ENCODE results near the gene GSTT2B.
"Not testable (repeated sequence)": the region's sequence is repeated elsewhere in the genome, so short reads cannot be mapped to it uniquely, and the experiment has no call there.

DNA sequence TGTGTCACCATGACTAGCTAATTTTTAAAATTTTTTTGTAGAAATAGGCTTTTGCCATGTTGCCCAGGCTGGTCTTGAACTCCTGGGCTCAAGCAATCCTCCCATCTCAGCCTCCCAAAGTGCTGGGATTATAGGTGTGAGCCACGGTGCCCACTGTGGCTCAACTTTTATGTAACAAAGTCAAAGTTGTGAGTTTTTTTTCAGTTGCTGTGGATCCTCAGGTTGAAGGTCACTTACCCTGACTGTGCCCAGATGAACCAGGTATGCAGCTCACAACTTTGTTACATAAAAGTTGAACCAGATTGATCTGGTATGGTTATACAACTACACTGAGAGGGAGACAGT, 40.8 kb downstream of the GSTT2B start:
- TF ChIP-seq GABPA (IDR thresholded peaks at IDR 0.05; ENCODE audit: low read depth); YY1 (IDR thresholded peaks at IDR 0.05; ENCODE audit: low read depth); EP300 (IDR thresholded peaks at IDR 0.05; ENCODE audit: borderline replicate concordance in 1 of 2, low read depth in 1 of 2, low read length in 1 of 2); RFX5 (IDR thresholded peaks at IDR 0.05; ENCODE audit: low read length); POLR2AphosphoS5 (IDR thresholded peaks at IDR 0.05; ENCODE audit: low read depth, low read length); CHD2 (IDR thresholded peaks at IDR 0.05; ENCODE audit: low read length, partially characterized antibody); EZH2phosphoT487 (IDR thresholded peaks at IDR 0.05; ENCODE audit: borderline replicate concordance, low read depth); RAD21 (IDR thresholded peaks at IDR 0.05; ENCODE audit: low read length); SMC3 (IDR thresholded peaks at IDR 0.05; ENCODE audit: low read depth, low read length); FOXM1 (IDR thresholded peaks at IDR 0.05; ENCODE audit: low read depth); MXI1 (IDR thresholded peaks at IDR 0.05; ENCODE audit: low read depth, low read length): not testable (repeated sequence)
- TF ChIP-seq, protein P1, sequence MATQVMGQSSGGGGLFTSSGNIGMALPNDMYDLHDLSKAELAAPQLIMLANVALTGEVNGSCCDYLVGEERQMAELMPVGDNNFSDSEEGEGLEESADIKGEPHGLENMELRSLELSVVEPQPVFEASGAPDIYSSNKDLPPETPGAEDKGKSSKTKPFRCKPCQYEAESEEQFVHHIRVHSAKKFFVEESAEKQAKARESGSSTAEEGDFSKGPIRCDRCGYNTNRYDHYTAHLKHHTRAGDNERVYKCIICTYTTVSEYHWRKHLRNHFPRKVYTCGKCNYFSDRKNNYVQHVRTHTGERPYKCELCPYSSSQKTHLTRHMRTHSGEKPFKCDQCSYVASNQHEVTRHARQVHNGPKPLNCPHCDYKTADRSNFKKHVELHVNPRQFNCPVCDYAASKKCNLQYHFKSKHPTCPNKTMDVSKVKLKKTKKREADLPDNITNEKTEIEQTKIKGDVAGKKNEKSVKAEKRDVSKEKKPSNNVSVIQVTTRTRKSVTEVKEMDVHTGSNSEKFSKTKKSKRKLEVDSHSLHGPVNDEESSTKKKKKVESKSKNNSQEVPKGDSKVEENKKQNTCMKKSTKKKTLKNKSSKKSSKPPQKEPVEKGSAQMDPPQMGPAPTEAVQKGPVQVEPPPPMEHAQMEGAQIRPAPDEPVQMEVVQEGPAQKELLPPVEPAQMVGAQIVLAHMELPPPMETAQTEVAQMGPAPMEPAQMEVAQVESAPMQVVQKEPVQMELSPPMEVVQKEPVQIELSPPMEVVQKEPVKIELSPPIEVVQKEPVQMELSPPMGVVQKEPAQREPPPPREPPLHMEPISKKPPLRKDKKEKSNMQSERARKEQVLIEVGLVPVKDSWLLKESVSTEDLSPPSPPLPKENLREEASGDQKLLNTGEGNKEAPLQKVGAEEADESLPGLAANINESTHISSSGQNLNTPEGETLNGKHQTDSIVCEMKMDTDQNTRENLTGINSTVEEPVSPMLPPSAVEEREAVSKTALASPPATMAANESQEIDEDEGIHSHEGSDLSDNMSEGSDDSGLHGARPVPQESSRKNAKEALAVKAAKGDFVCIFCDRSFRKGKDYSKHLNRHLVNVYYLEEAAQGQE (IDR thresholded peaks at IDR 0.05; ENCODE audit: low read depth, low read length): not testable (repeated sequence)
- TF ChIP-seq, protein P2, sequence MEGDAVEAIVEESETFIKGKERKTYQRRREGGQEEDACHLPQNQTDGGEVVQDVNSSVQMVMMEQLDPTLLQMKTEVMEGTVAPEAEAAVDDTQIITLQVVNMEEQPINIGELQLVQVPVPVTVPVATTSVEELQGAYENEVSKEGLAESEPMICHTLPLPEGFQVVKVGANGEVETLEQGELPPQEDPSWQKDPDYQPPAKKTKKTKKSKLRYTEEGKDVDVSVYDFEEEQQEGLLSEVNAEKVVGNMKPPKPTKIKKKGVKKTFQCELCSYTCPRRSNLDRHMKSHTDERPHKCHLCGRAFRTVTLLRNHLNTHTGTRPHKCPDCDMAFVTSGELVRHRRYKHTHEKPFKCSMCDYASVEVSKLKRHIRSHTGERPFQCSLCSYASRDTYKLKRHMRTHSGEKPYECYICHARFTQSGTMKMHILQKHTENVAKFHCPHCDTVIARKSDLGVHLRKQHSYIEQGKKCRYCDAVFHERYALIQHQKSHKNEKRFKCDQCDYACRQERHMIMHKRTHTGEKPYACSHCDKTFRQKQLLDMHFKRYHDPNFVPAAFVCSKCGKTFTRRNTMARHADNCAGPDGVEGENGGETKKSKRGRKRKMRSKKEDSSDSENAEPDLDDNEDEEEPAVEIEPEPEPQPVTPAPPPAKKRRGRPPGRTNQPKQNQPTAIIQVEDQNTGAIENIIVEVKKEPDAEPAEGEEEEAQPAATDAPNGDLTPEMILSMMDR (IDR thresholded peaks at IDR 0.05): not testable (repeated sequence)
